ENCODE measurements around the gene C22orf42.
"Not testable (repeated sequence)": the region's sequence is repeated elsewhere in the genome, so short reads cannot be mapped to it uniquely, and the experiment has no call there.

The C22orf42 gene, protein sequence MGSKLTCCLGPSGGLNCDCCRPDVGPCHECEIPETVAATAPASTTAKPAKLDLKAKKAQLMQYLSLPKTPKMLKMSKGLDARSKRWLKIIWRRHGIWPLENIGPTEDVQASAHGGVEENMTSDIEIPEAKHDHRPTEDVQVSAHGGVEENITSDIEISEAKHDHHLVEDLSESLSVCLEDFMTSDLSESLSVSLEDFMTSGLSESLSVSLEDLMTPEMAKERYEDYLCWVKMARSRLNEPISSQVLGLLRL

GRCh38 chr22:32158712-32159533, at the start of gene C22orf42:
C22orf42 (minus strand) TSS chr22:32159303; CDS start chr22:32159215, 88 bp downstream.
- no peak for DNase-seq

GRCh38 chr22:32208681-32209080, 49.6 kb upstream of the C22orf42 start:
- DNase-seq, result no peak

- no peak for DNase-seq
These were observed 48.9 kb upstream of the C22orf42 start for GRCh38 chr22:32207971-32208480.

DNA sequence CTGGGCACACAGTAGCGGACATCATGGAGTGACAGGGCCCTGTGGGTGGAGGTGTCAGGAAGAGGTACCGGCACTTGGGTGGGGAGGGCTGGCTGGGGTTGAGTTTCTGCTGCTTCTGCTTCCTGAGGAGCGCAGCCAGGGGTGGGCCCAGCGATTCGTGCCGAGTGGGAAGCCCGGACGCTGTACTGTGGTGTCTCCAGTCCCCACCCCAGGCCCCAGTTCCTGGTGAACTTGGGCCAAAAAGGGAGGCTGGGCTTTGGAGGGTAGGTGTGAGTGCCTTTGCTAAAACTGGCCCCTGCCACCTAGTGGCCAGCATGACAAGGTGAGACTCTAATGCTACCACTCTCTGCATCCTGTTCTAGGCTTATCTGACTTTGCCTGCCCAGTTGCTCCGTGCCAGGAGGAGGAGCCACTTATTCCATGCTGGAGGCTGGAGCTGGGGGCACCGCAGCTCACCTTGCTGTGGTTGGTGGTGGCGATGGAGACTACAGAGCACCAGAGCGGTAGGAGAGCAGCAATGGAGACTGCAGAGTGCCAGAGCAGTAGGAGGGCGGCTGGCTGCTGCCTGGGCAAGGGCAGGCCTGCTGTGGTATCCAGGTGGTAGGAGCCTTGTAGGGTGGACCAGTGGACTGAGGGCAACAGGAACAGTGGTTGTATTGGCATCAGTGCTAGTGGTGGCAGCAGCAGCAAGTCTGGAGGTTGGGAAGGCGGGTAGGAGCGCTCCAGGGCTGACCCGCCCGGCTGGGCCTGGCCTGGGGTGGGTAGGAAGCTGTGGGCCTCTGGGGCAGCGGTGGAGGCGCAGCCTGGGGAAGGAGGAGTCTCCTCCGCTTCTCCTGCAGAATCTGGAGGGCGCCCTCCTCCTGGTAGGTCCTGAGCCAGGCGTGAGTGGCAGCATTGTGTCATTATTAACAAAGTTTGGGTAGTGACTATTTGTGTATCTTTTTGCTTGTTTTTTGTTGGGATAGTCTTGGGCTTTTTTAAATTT, 48.0 kb upstream of the C22orf42 start:
- peak; percentile 26 to 35 for DNase-seq

- no peak for DNase-seq
These were observed 47.1 kb upstream of the C22orf42 start for GRCh38 chr22:32205974-32206773.

GRCh38 chr22:32204856-32205722, 46.0 kb upstream of the C22orf42 start, which contains the start of gene RFPL2:
RFPL2 (minus strand) TSS chr22:32205073; CDS start chr22:32202451, 2,622 bp downstream.
- DNase-seq, result peak in 1 of 2 donors; percentile 28

DNA sequence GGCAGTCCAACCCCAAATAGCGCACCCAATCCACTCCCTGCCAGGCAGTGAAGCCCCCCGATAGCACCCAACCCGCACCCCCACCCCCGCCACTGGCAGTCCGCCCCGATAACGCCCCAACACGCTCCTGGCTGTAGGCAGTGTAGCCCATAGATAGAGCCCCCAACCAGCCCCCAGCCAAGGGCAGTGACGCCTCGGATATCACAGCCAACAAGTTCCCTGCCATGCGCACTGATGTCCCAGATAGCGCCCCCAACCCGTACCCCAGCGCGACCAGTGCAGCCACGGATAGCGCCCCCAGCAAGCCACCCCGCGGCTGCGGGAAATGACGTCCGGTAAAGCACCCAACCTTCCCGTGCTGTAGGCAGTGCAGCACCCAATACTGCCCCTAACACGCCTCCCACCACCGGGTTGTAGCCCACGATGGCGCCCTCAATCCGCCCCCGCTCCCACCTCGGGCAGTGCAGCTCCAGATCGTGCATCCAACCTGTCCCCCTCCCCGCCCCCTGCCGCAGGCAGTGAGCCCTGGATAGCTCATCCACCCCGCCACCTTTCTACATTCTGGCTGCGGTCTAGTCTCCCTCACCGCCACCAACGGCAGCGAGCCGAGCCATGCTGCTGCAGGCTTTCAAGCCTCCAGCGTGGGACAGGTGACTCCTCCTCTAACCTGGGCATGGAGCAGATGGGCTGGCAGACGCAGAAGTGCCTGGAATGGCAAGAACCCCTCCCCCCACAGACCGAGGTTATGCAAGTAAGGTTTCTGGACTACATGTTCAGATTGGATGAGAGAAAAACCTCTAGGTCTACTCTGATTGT, 45.1 kb upstream of the C22orf42 start:
- no peak for DNase-seq

GRCh38 chr22:32203181-32204039, 44.3 kb upstream of the C22orf42 start:
- no peak for DNase-seq

- DNase-seq, result no peak
These were observed 43.6 kb upstream of the C22orf42 start for GRCh38 chr22:32202539-32203180.

- DNase-seq, result no peak
These were observed 43.0 kb upstream of the C22orf42 start for GRCh38 chr22:32202161-32202538.

GRCh38 chr22:32200752-32201151, 41.6 kb upstream of the C22orf42 start:
- DNase-seq, result no peak

DNA sequence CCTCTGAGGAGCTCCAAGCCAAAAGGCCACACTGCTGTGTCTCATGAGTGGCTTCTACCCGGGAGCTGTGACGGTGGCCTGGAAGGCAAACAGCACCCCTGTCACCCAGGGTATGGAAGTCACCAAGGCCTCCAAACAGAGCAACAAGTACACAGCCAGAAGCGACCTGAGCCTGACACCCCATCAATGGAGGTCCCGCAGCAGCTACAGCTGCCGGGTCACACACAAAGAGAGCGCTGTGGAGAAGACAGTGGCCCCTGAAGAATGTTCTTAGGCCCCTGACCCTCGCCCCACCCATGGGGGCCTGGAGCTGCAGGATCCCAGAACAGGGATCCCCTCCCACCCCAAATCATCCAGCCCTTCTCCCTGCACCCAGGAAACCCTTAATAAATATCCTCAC, 40.9 kb upstream of the C22orf42 start:
- DNase-seq, result no peak

- no peak for DNase-seq
These were observed 40.2 kb upstream of the C22orf42 start for GRCh38 chr22:32199341-32199740.

DNA sequence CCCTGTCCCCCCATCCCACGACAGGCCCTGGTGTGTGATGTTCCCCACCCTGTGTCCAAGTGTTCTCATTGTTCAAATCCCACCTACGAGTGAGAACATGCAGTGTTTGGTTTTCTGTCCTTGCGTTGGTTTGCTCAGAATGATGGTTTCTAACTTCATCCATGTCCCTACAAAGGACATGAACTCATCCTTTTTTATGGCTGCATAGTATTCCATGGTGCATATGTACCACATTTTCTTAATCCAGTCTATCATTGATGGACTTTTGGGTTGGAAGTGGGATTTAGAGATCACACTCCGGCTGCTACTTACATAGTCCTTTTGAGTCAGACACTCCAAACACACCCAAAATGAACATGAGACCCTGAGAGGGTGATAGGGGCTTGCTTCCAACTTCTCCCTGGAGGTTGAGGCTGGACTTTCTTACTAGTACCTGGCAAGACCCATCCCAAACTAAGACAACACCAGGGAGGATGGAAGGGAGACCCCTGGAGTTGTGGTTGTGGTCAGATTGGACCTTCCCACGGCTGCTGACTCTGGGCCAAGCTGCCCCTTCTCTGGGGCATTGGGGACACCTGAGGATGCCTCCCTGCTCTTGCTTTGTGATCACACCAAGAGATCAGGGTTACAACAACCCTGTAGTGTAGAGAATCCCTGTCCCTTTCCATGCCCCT, 38.6 kb upstream of the C22orf42 start:
- not testable (repeated sequence) for DNase-seq

DNA sequence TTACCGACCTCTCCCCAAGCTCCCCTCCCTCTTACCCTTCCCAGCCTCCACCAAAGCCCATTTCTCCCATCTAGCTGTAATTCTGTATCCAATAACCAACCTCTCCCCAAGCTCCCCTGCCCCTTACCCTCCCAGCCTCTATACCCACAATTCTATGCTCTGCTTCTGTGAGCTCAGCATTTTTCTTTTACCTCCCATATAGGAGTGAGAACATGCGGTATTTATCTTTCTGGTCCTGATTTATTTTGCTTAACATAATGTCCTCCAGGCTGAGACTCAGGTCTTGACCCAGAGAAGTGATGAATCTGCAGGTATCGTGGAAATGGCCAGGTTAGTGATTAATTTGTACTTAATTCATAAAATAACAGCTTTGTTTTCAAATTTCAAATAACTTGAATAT, 36.8 kb upstream of the C22orf42 start:
- DNase-seq, result not testable (repeated sequence)

- DNase-seq, result not testable (repeated sequence)
These were observed 34.2 kb upstream of the C22orf42 start for GRCh38 chr22:32193346-32193745.

- DNase-seq, result not testable (repeated sequence)
These were observed 31.9 kb upstream of the C22orf42 start for GRCh38 chr22:32191021-32191420.

DNA sequence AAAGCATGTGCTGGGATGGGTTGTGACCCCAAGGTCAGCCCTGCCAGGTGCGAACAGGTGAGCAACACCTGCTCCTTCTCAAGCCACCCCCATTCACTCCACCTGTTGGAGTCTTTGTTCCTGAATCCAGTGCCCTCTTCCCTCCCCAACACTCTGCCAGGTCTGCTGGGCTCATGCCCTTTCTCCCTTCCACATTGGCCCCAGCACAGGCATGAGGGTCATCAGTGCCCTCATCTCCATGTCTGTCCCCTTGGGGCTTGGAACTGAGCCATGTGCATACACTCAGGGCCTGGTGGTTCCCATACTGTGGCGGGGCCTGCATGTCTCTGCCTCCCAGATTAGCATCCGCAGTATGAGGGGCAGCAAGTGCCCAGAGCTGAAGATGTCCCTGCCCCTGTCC, 26.7 kb upstream of the C22orf42 start:
- no peak for DNase-seq
